Breast epithelium (tissue), 3 donors: ENCODE measurements around the gene RELT.

Experiments
- CTCF ChIP-seq, 3 donors: fragments of 450-650 bp; IDR thresholded peaks; one replicate each; pipeline ENCODE4 v1.5.1; 2016 to 2017; ENCODE audit warnings: antibody characterized with exemption in 3 of 3, mild to moderate bottlenecking in 3 of 3, moderate library complexity in 3 of 3
- POLR2A ChIP-seq: fragments of 450-650 bp; IDR thresholded peaks from one replicate; pipeline ENCODE4 v1.6.1; 2016; ENCODE audit warnings: antibody characterized with exemption, mild to moderate bottlenecking, moderate library complexity
- POLR2AphosphoS5 ChIP-seq, 3 donors: sonication (generic); formaldehyde crosslinking; IDR thresholded peaks; one replicate each; pipeline ENCODE4 v1.6.1; 2017; ENCODE audit warnings: antibody characterized with exemption in 3 of 3

- TF ChIP-seq CTCF (IDR thresholded peaks at IDR 0.05) (no peak), POLR2AphosphoS5 (IDR thresholded peaks at IDR 0.05) (no peak), POLR2A (no peak)
These were observed 44.9 kb upstream of the RELT start for GRCh38 chr11:73331138-73331916.
